ENCODE measurements around the gene TRIM2.

DNA sequence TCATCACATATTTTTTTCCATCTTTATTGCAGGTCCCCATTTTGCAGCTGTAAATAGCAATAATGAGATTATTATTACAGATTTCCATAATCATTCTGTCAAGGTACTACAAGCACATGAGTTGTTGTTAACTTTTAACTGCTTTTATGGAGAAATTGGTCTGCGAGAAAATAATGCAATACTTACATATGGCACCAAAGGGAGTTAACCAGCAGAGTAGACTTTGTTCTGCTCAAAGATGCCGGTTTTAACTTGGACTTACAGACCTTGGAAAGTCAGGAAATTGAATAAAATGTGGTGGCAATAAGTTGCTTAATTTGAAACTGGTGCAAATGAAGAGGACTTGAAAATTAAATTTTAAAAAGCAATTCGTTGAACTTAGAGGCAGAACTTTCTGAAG, 119.8 kb downstream of the TRIM2 start:
- TF ChIP-seq POLR2A (IDR thresholded peaks at IDR 0.05) (no peak), POLR2AphosphoS5 (IDR thresholded peaks at IDR 0.05) (no peak)
- TF ChIP-seq, protein P1, sequence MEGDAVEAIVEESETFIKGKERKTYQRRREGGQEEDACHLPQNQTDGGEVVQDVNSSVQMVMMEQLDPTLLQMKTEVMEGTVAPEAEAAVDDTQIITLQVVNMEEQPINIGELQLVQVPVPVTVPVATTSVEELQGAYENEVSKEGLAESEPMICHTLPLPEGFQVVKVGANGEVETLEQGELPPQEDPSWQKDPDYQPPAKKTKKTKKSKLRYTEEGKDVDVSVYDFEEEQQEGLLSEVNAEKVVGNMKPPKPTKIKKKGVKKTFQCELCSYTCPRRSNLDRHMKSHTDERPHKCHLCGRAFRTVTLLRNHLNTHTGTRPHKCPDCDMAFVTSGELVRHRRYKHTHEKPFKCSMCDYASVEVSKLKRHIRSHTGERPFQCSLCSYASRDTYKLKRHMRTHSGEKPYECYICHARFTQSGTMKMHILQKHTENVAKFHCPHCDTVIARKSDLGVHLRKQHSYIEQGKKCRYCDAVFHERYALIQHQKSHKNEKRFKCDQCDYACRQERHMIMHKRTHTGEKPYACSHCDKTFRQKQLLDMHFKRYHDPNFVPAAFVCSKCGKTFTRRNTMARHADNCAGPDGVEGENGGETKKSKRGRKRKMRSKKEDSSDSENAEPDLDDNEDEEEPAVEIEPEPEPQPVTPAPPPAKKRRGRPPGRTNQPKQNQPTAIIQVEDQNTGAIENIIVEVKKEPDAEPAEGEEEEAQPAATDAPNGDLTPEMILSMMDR (IDR thresholded peaks at IDR 0.05): no peak

Measured in prostate gland (tissue), 2 donors.